Activated B cell treated with CpG ODN at 0.5 μM for 24 hours (primary cell): ENCODE measurements around the gene SEC14L6. TPM values are rescaled to one million over a fixed set of nuclear protein-coding genes. Genes with fewer than 3 reads are reported as not detected.

ENCODE experiments used
- ATAC-seq: fragments of 200-7000 bp; cut with Tn5 transposase; one replicate; pipeline ENCODE4 v1.10.0; 2021; ENCODE audit warnings: low read depth, mild to moderate bottlenecking, moderate library complexity
- CTCF ChIA-PET: fragments of 350-600 bp; sonication (Branson Sonifier 250); formaldehyde crosslinking; loops from one replicate; lab custom pipeline; 2021; ENCODE audit warnings: antibody characterized with exemption; lab: Charles Lee
- POLR2A ChIA-PET: fragments of 350-600 bp; sonication (Branson Sonifier 250); formaldehyde crosslinking; loops from one replicate; lab custom pipeline; 2021; ENCODE audit warnings: antibody characterized with exemption; lab: Charles Lee
- DNase-seq: peaks from one replicate; pipeline ENCODE4 v3.0.0; 2022
- H3K27ac Mint-ChIP-seq: one replicate; pipeline ENCODE4 v1.8.0; 2020; ENCODE audit warnings: mixed read lengths
- H3K27me3 Mint-ChIP-seq: one replicate; pipeline ENCODE4 v1.8.0; 2021; ENCODE audit warnings: mixed read lengths
- H3K36me3 Mint-ChIP-seq: one replicate; pipeline ENCODE4 v1.8.0; 2021; ENCODE audit warnings: low read depth, mixed read lengths
- H3K4me1 Mint-ChIP-seq: one replicate; pipeline ENCODE4 v1.8.0; 2021; ENCODE audit warnings: mixed read lengths
- H3K4me3 Mint-ChIP-seq: one replicate; pipeline ENCODE4 v1.8.0; 2020; ENCODE audit warnings: mild to moderate bottlenecking, mixed read lengths
- H3K9me3 Mint-ChIP-seq: one replicate; pipeline ENCODE4 v1.8.0; 2020; ENCODE audit warnings: mixed read lengths
- CTCF ChIP-seq: fragments of 200-600 bp; IDR thresholded peaks from one replicate; pipeline ENCODE4 v1.8.0; 2022; ENCODE audit warnings: antibody characterized with exemption, mild to moderate bottlenecking
- intact Hi-C: fragments of 100-400 bp; cut with micrococcal nuclease; formaldehyde crosslinking; loops from one replicate; pipeline ENCODE4 v1.15.1; 2024
- total RNA-seq: library from RNA; stranded (reverse); gene quantifications from 2 replicates; pipeline ENCODE4 v1.2.3, GENCODE V29; 2022

SEC14L6 gene
- total RNA-seq, 1 donor from 2014 or later = not detected

GRCh38 chr22:30578481-30578880, 31.9 kb upstream of the SEC14L6 start:
- Mint-ChIP-seq H3K4me1 (peaks cover 8% of the 10 kb centered on the region), H3K9me3 (no peaks in the 10 kb centered on the region), H3K27ac (no peak overlapping the region), H3K27me3 (no peaks in the 10 kb centered on the region), H3K36me3 (peaks cover 78% of the 10 kb centered on the region), H3K4me3 (no peak overlapping the region)
- ChIA-PET CTCF (no interaction called here), POLR2A (no interaction called here)
- DNase-seq (no peak), ATAC-seq (no peak)
- intact Hi-C loops = no loop called here
- TF ChIP-seq CTCF = no peak

- Mint-ChIP-seq H3K36me3 (peaks cover 55% of the 10 kb centered on the region), H3K27ac (no peak overlapping the region), H3K9me3 (no peaks in the 10 kb centered on the region), H3K27me3 (no peaks in the 10 kb centered on the region), H3K4me3 (no peak overlapping the region), H3K4me1 (peaks cover 8% of the 10 kb centered on the region)
- ChIA-PET POLR2A (no interaction called here), CTCF (no interaction called here)
- DNase-seq (no peak), ATAC-seq (no peak)
- TF ChIP-seq CTCF = no peak
- intact Hi-C loops = no loop called here
Observed at GRCh38 chr22:30575859-30576258, 29.3 kb upstream of the SEC14L6 start.

GRCh38 chr22:30574997-30575671, 28.6 kb upstream of the SEC14L6 start:
- CTCF ChIA-PET = no interaction called here
- Mint-ChIP-seq H3K27ac (no peak overlapping the region), H3K36me3 (peaks cover 48% of the 10 kb centered on the region), H3K4me3 (no peak overlapping the region), H3K27me3 (no peaks in the 10 kb centered on the region), H3K4me1 (peaks cover 8% of the 10 kb centered on the region), H3K9me3 (no peaks in the 10 kb centered on the region)
- DNase-seq (no peak), ATAC-seq (no peak)
- POLR2A ChIA-PET = no interaction called here
- TF ChIP-seq CTCF = no peak
- intact Hi-C loops = no loop called here

- peaks cover 40% of the 10 kb centered on the region for H3K36me3 Mint-ChIP-seq
- POLR2A ChIA-PET = no interaction called here
- CTCF ChIA-PET = no interaction called here
- ATAC-seq (no peak), DNase-seq (no peak)
- intact Hi-C loops = no loop called here
- H3K4me3 Mint-ChIP-seq = no peak within 1 kb of the TSS
- no peaks in the 10 kb centered on the region for H3K9me3 Mint-ChIP-seq
- H3K27ac Mint-ChIP-seq = no peak within 1 kb of the TSS
- TF ChIP-seq CTCF = no peak
- peaks cover 8% of the 10 kb centered on the region for H3K4me1 Mint-ChIP-seq
- no peaks in the 10 kb centered on the region for H3K27me3 Mint-ChIP-seq
Observed at GRCh38 chr22:30574095-30574981, 27.8 kb upstream of the SEC14L6 start, which contains the start of gene GAL3ST1. GAL3ST1 (minus strand) TSS chr22:30574665; CDS start chr22:30557392, 17,273 bp downstream.

GRCh38 chr22:30573594-30574094, 27.1 kb upstream of the SEC14L6 start:
- ATAC-seq (no peak), DNase-seq (no peak)
- no peak for TF ChIP-seq CTCF
- ChIA-PET POLR2A (no interaction called here), CTCF (no interaction called here)
- Mint-ChIP-seq H3K36me3 (peaks cover 33% of the 10 kb centered on the region), H3K9me3 (no peaks in the 10 kb centered on the region), H3K27me3 (no peaks in the 10 kb centered on the region), H3K4me1 (peaks cover 8% of the 10 kb centered on the region), H3K27ac (no peak overlapping the region), H3K4me3 (no peak overlapping the region)
- intact Hi-C loops = no loop called here
